CD4-positive, alpha-beta T cell treated with Interleukin-4 for 4 hours (primary cell): ENCODE data around the gene NFKBIB.

Experiments
- DNase-seq: peaks from one replicate; pipeline ENCODE4 v3.0.0-alpha.2; 2020

NFKBIB gene

GRCh38 chr19:38907670-38908069 is 7.9 kb downstream of the NFKBIB start:
- no peak for DNase-seq

GRCh38 chr19:38908911-38909310 is 9.1 kb downstream of the NFKBIB start:
- no peak for DNase-seq

GRCh38 chr19:38910488-38910887 is 10.7 kb downstream of the NFKBIB start:
- no peak for DNase-seq

GRCh38 chr19:38911388-38912001 is 11.7 kb downstream of the NFKBIB start:
- no peak for DNase-seq

- no peak for DNase-seq
Measured at GRCh38 chr19:38912600-38913514, 13.1 kb downstream of the NFKBIB start.

- no peak for DNase-seq
Measured at GRCh38 chr19:38913958-38914357, 14.2 kb downstream of the NFKBIB start.

- no peak for DNase-seq
Measured at GRCh38 chr19:38915329-38916321, 15.9 kb downstream of the NFKBIB start.

- no peak for DNase-seq
Measured at GRCh38 chr19:38917516-38917915, 17.7 kb downstream of the NFKBIB start.

- no peak for DNase-seq
Measured at GRCh38 chr19:38917921-38918491, 18.2 kb downstream of the NFKBIB start.

- DNase-seq = no peak
Measured at GRCh38 chr19:38918526-38918925, 18.8 kb downstream of the NFKBIB start.

GRCh38 chr19:38919837-38920601 is 20.2 kb downstream of the NFKBIB start:
- no peak for DNase-seq

- no peak for DNase-seq
Measured at GRCh38 chr19:38920602-38921419, 21.0 kb downstream of the NFKBIB start.

- no peak for DNase-seq
Measured at GRCh38 chr19:38921420-38922274, 21.9 kb downstream of the NFKBIB start.

- no peak for DNase-seq
Measured at GRCh38 chr19:38922482-38922881, 22.7 kb downstream of the NFKBIB start.

GRCh38 chr19:38924388-38924787 is 24.6 kb downstream of the NFKBIB start:
- DNase-seq = peak; percentile 56

GRCh38 chr19:38928391-38929001 is 28.7 kb downstream of the NFKBIB start:
- DNase-seq = peak; percentile 30

- peak; percentile 90 for DNase-seq
Measured at GRCh38 chr19:38929929-38930775, 30.4 kb downstream of the NFKBIB start, which contains the start of gene SARS2. Gene SARS2 (minus strand): TSS chr19:38930763. CDS start chr19:38930736, 27 bp downstream.

- DNase-seq = peak; percentile 99
Measured at GRCh38 chr19:38930776-38931520, 31.2 kb downstream of the NFKBIB start, which contains the start of gene MRPS12. Gene MRPS12 (plus strand): TSS chr19:38930944. CDS start chr19:38931295, 351 bp downstream.
